IMR-90 (cell line): ENCODE results near the gene C10orf90.

Experiments used
- BHLHE40 ChIP-seq: fragments of 150-350 bp; IDR thresholded peaks from 2 replicates; pipeline ENCODE4 v1.6.1; 2016; ENCODE audit warnings: mild to moderate bottlenecking, low read depth, low read length
- CEBPB ChIP-seq: IDR thresholded peaks from 2 replicates; pipeline ENCODE4 v1.6.1; 2012; ENCODE audit warnings: low read depth, low read length, improper control_type of control experiment
- CHD1 ChIP-seq: IDR thresholded peaks from 2 replicates; pipeline ENCODE4 v1.6.1; 2012; ENCODE audit warnings: low read depth, low read length, improper control_type of control experiment
- CTCF ChIP-seq: conservative IDR thresholded peaks from 2 replicates; pipeline ENCODE4 v1.5.1; 2012; ENCODE audit warnings: mild to moderate bottlenecking, low read depth, low read length, improper control_type of control experiment
- MAFK ChIP-seq: IDR thresholded peaks from 2 replicates; pipeline ENCODE4 v1.6.1; 2012; ENCODE audit warnings: low read depth, low read length, improper control_type of control experiment
- POLR2A ChIP-seq: IDR thresholded peaks from 2 replicates; pipeline ENCODE4 v1.6.1; 2012; ENCODE audit warnings: mild to moderate bottlenecking, low read depth, low read length
- RAD21 ChIP-seq: IDR thresholded peaks from 2 replicates; pipeline ENCODE4 v1.6.1; 2012; ENCODE audit warnings: low read length, improper control_type of control experiment
- RCOR1 ChIP-seq: IDR thresholded peaks from 2 replicates; pipeline ENCODE4 v1.6.1; 2012; ENCODE audit warnings: mild to moderate bottlenecking, low read length, improper control_type of control experiment; ENCODE audit not compliant: insufficient replicate concordance
- RFX5 ChIP-seq: IDR thresholded peaks from 2 replicates; pipeline ENCODE4 v1.8.0; 2012; ENCODE audit warnings: low read depth, mild to moderate bottlenecking, low read length, moderate library complexity
- SMC3 ChIP-seq: fragments of 150-350 bp; IDR thresholded peaks from 2 replicates; pipeline ENCODE4 v1.6.1; 2016; ENCODE audit warnings: low read depth, mild to moderate bottlenecking, antibody characterized with exemption, low read length, moderate library complexity
- USF2 ChIP-seq: fragments of 150-350 bp; IDR thresholded peaks from 2 replicates; pipeline ENCODE4 v1.6.1; 2017; ENCODE audit warnings: mild to moderate bottlenecking, antibody characterized with exemption, low read length, low read depth

GRCh38 chr10:126716366-126716765 lies 45.9 kb upstream of the C10orf90 start:
- TF ChIP-seq CTCF (no peak), SMC3 (no peak), CHD1 (no peak), RAD21 (no peak), BHLHE40 (no peak), POLR2A (no peak), CEBPB (no peak), USF2 (no peak), RFX5 (no peak), MAFK (no peak), RCOR1 (no peak)
